NCI-H774 (cell line): ENCODE data around the gene DRD4.

Experiments
- DNase-seq: peaks from one replicate; lab custom pipeline; 2025; lab: John Stamatoyannopoulos, UW

Gene DRD4

GRCh38 chr11:621838-622237, 15.2 kb upstream of the DRD4 start:
- DNase-seq: no peak

GRCh38 chr11:623349-623869, 13.7 kb upstream of the DRD4 start:
- DNase-seq: no peak

- no peak for DNase-seq
These were observed 12.9 kb upstream of the DRD4 start for GRCh38 chr11:623999-624704.

GRCh38 chr11:624705-625635, 12.1 kb upstream of the DRD4 start, which contains the start of gene CDHR5:
Gene CDHR5, minus strand, starts transcription at chr11:624955. Its CDS starts 53 bp downstream, at chr11:624902.
- no peak for DNase-seq

GRCh38 chr11:625636-626268, 11.3 kb upstream of the DRD4 start:
- no peak for DNase-seq

- no peak for DNase-seq
These were observed 10.4 kb upstream of the DRD4 start, which contains the start of gene SCT for GRCh38 chr11:626475-627307. Gene SCT, minus strand, starts transcription at chr11:627181. Its CDS starts 38 bp downstream, at chr11:627143.

- DNase-seq: no peak
These were observed 9.8 kb upstream of the DRD4 start for GRCh38 chr11:627308-627576.

GRCh38 chr11:628056-628455, 9.0 kb upstream of the DRD4 start:
- no peak for DNase-seq

- no peak for DNase-seq
These were observed 7.9 kb upstream of the DRD4 start for GRCh38 chr11:629237-629583.

- DNase-seq: no peak
These were observed 6.2 kb upstream of the DRD4 start for GRCh38 chr11:630871-631270.

- DNase-seq: no peak
These were observed 1.0 kb upstream of the DRD4 start for GRCh38 chr11:635945-636510.

GRCh38 chr11:637333-637592, 194 bp downstream of the DRD4 start:
- no peak for DNase-seq

- DNase-seq: no peak
These were observed 788 bp downstream of the DRD4 start for GRCh38 chr11:637593-638521.

- no peak for DNase-seq
These were observed 1.7 kb downstream of the DRD4 start for GRCh38 chr11:638631-639331.

GRCh38 chr11:639332-639955, 2.4 kb downstream of the DRD4 start:
- DNase-seq: no peak

- no peak for DNase-seq
These were observed 3.1 kb downstream of the DRD4 start for GRCh38 chr11:640021-640706.

GRCh38 chr11:641806-642370, 4.8 kb downstream of the DRD4 start:
- no peak for DNase-seq

- DNase-seq: no peak
These were observed 6.3 kb downstream of the DRD4 start for GRCh38 chr11:643366-643765.
